Measurements from ENCODE around the gene BMP2.

BMP2 gene

GRCh38 chr20:6768228-6769140 is 998 bp downstream of the BMP2 start:
- DNase-seq (ENCODE audit: low read depth): peak; percentile 9

GRCh38 chr20:6769903-6770785 is 2.7 kb downstream of the BMP2 start:
- no peak for DNase-seq (ENCODE audit: low read depth)

DNA sequence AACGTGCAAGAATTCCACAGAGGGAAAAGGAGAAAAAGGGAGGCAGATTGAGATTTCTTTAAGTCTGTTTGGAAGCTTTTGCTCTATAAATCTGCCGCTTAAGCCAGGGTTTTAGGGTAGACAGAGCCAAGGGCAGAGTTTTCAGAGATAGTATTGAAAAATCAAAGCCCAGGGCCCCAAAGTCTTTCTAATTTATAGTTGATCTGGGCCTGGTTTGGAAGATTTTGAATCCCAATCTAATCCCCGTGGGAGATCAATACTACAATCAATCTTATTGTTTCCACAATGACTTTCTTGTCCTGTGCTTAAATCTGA is 3.3 kb downstream of the BMP2 start:
- no peak for DNase-seq (ENCODE audit: low read depth)

- no peak for DNase-seq (ENCODE audit: low read depth)
Measured at GRCh38 chr20:6780433-6781190, 13.1 kb downstream of the BMP2 start.

DNA sequence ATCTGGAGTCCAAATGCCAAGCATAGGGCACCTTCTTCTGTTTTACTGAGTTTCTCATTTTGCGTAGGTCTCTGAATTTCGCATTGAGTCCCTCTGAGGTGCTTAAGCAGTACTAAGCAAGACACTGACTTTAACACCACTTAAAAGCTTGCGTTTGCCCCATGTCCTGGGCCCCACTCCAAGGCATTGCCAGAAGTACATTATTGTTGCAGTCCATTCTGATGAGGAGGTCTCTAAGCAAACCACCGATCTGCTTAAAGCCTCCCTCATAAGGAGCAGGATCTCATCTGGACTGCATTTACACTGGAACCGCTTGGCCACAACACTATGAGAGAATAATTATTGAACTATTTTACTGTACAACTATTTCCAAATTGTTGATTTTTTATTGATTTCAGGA is 16.3 kb downstream of the BMP2 start:
- no peak for DNase-seq (ENCODE audit: low read depth)

- DNase-seq (ENCODE audit: low read depth): no peak
Measured at GRCh38 chr20:6784210-6784631, 16.7 kb downstream of the BMP2 start.

GRCh38 chr20:6784767-6785166 is 17.3 kb downstream of the BMP2 start:
- no peak for DNase-seq (ENCODE audit: low read depth)

- no peak for DNase-seq (ENCODE audit: low read depth)
Measured at GRCh38 chr20:6786548-6786947, 19.1 kb downstream of the BMP2 start.

DNA sequence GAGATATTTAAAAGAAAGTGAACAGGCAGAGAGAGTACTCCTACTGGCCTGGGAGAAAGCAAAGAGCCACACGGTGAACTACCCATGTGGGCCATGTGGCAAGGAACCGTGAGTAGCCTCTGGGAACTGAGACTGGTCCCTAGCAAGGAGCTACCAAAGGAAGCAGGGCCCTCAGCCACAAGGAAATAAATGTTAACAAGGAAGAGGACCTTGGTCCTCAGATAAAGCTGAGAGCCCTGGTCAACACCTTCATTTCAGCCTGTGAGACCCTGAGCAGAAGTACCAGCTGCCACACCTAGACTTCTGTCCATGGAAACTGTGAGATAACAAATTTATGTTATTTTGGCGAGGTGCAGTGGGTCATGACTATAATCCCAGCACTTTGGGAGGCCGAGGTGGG is 25.3 kb downstream of the BMP2 start:
- DNase-seq (ENCODE audit: low read depth): no peak

DNA sequence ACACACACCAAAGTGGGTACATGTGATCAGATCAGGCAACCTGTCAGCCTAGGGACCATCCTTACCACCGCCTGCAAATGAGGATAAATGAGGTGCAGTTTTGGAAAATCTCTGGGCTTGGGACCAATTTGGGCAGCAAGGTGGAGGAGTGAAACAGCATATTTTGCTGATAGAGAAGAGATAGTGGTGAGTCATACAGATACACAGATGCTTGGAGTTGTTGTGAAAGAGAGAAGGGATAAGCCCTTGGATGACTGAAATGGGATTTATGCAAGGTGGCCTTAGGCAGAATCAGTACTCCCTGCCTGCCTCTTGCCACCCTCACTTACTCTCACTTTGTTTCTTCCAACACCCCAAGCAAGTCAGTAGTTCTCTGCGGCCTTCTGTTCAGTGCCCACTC is 34.7 kb downstream of the BMP2 start:
- no peak for DNase-seq (ENCODE audit: low read depth)

- DNase-seq (ENCODE audit: low read depth): no peak
Measured at GRCh38 chr20:6806275-6806674, 38.8 kb downstream of the BMP2 start.

GRCh38 chr20:6811262-6812035 is 44.0 kb downstream of the BMP2 start:
- DNase-seq (ENCODE audit: low read depth): no peak

DNA sequence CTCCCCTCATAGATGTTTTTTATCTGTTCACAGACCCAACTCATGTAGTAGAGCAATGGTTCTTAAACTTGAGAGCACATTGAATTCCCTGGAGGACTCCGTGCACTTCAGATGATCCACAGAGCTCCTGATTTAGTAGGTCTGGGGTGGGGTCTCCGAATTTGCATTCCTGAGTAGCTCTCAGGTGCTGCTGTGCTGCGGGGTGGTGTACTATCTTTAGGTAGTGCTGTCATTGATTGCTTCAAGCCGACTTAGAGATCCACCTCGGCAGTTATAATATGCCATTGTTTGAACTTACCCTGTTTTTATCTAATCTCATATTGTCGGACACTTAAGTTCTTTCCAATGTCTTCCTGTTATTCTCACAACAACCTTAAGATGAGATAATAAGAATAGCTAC is 45.0 kb downstream of the BMP2 start:
- DNase-seq (ENCODE audit: low read depth): no peak

- no peak for DNase-seq (ENCODE audit: low read depth)
Measured at GRCh38 chr20:6814945-6815344, 47.5 kb downstream of the BMP2 start.

DNA sequence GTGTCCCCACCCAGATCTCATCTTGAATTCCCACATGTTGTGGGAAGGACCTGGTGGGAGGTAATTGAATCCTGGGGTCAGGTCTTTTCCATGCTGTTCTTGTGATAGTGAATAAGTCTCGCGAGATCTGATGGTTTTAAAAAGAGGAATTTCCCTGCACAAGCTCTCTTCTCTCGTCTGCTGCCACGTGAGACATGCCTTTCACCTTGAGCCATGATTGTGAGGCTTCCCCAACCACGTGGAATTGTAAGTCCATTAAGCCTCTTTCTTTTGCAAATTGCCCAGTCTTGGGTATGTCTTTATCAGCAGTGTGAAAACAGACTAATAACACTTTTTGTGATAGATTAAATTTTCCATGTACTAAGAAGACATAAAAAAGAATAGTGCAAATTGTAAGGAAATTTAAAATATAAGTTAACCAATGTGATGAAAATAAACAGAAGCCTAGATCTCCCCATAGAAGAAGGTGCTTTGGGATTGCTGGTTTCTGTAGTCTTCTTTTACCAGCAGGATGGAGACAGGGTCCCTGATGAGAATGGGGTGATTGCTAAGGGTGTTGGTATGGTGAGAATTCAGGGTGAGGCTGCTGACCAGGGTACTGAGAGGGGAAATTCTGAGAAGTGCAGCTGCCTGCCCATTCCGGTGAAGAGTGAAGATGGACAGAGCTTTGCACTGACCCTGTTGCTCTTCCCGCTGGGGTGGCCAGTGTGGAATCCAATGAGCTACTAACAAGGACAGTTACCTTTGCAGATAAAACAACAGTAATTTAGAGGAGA is 50.7 kb downstream of the BMP2 start:
- no peak for DNase-seq (ENCODE audit: low read depth)

DNA sequence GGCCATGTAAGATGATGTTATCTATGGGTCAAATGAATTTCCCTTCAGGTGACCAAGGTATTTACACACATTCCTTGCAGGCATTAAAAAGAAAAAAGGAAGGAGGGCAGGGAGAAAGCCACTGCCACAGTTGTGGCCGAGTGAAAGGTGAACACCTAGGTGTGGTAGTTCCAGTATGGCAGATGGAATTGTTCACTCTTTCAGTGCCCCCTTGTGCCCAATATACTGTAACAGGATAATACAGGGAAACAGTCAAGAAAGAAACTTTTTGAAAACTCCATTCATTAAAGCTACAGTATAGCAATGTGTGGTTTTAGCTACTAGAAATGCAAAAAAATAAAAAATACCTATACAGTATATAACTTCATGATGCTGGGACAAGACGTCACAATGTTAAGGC is 52.1 kb downstream of the BMP2 start:
- DNase-seq (ENCODE audit: low read depth): no peak

DNA sequence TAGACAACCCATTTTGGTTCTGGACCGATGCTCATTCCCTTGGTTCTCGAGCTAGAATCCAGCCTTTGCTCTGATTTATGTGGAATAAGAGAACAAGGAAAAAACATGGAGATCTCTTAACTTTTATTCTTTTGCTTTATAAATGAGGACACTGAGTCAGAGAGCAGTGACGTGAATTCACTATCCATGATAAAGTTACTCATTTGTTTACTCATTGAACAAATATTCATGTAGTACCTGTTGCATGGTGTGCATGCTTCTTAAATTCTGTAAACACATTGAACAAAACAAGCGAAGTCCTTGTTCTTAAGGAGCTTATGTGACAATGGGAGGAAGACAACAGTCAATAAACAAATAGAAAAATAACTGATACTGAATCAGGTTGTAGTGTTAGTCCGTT is 56.9 kb downstream of the BMP2 start:
- DNase-seq (ENCODE audit: low read depth): no peak

DNA sequence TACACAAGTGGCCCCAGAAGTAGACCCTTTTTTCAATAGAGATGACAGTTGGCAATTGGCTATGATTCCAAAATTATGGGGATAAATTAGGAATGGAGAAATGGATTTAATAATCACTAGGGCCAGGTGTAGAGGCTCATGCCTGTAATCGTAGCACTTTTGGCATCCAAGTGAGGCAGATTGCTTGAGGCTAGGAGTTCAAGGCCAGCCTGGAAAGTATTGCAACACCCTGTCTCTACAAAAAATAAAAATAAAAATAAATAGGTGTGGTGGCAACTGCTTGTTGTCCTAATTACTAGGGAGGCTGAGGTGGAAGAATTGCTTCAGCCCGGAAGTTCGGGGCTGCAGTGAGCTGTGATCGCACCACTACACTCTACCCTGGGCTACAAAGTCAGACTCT is 60.0 kb downstream of the BMP2 start:
- DNase-seq (ENCODE audit: low read depth): no peak

DNA sequence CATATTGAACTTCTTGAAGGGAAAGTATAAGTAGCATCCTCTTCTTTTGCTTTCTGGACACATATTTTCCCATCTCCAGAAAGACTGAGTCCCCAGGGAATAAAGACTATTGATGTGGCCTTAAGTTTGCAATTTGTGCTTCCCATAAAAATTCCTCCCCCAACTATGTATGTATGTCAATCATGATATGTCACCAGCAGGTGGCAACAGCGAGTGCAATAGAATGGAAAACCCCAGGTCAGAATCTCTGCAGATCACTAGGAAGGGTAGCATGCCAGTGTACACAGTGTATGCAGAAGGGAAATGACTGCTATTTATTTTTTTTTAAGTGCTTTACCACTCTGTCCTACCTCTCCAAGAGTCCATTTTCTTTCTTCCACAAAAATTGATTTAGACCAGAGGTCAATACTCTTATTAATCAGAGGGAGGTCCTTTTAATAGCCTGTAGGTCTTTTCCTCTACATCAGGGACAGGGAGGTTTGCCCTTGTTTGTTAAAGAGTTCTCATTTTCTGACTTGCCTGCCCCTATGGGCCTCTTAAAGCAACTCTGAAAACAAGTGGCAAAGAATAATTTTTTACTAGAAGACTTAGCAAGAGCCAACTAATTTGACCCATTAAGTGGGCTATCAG is 61.4 kb downstream of the BMP2 start:
- DNase-seq (ENCODE audit: low read depth): peak; percentile 45

DNA sequence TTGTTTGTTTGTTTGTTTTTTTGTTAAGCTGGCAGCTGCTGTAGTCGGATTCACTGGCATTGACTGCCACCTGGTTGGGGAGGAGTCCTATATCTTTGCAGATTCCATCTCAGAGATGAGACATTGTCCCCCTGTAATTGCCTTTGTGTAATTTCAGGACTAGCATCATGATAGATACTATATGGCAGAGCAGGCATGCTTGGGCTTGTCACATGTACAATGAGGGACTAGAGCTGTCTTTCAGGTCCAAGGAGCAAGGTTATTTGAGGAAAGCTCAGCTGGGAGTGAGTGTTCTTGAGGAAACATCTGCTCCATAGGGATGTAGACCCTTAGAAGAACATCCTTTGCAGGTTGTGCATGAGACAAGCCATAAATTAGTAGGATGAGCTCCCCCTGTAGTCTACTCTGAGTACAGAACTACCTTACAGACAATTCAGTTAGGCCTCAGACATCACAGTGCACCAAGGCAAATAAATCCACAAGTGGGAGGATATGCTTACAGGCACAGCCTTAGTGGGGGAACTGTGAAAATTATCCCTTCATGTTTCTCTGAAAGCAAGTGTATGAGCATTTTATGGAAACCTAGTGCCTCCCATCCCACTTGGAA is 62.1 kb downstream of the BMP2 start:
- DNase-seq (ENCODE audit: low read depth): no peak

All from ELR (cell line).